ENCODE data around the gene GPATCH2L.

GRCh38 chr14:76174982-76175381, 23.3 kb downstream of the GPATCH2L start:
- TF ChIP-seq POLR2AphosphoS5 (IDR thresholded peaks at IDR 0.05; ENCODE audit: low read depth, low read length): no peak
- TF ChIP-seq POLR2A (IDR thresholded peaks at IDR 0.05; ENCODE audit: low read depth, low read length): no peak
- no peak for TF ChIP-seq TAF1 (IDR thresholded peaks at IDR 0.05; ENCODE audit: low read depth, low read length)
- no peak for TF ChIP-seq SPI1 (IDR thresholded peaks at IDR 0.05; ENCODE audit: low read depth, low read length)
- TF ChIP-seq PAX5 (IDR thresholded peaks at IDR 0.05; ENCODE audit: insufficient read depth, low read length, severe bottlenecking): no peak
- no peak for TF ChIP-seq POU2F2 (IDR thresholded peaks at IDR 0.05; ENCODE audit: low read depth, low read length)

Measured in GM12891 (cell line).